GM19351 (cell line): ENCODE results near the gene CDH4.

Experiments used
- ATAC-seq: cut with Tn5 transposase; IDR thresholded peaks from one replicate; pipeline ENCODE4 v1.9.1; 2021; ENCODE audit warnings: mild to moderate bottlenecking, moderate library complexity; ENCODE audit not compliant: unreplicated experiment

The CDH4 gene

GRCh38 chr20:61354001-61354390, 101.9 kb downstream of the CDH4 start:
- ATAC-seq: no peak

DNA sequence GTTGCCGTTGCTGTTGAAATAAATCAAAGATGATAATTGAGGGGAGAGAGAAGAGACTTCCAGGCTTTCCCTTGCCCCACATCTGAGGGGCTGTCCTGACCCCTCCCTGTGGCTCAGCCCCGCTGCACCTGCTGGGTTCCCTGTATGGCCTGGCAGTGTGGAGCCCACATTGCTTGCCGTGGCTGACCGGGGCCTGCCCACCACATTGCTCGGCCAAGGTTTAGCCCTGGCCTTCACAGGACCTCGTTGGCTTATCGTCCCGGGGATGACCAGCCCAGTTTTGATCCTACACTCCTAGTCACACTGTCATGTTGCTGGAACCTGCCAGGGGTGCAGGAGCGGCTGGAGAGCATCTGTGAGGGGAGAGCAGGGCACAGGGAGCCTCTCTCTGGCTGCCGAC, 102.4 kb downstream of the CDH4 start:
- ATAC-seq: no peak

GRCh38 chr20:61354901-61355495, 102.9 kb downstream of the CDH4 start:
- no peak for ATAC-seq

GRCh38 chr20:61355585-61355984, 103.5 kb downstream of the CDH4 start:
- no peak for ATAC-seq

- no peak for ATAC-seq
Observed at GRCh38 chr20:61356196-61356595, 104.1 kb downstream of the CDH4 start.

DNA sequence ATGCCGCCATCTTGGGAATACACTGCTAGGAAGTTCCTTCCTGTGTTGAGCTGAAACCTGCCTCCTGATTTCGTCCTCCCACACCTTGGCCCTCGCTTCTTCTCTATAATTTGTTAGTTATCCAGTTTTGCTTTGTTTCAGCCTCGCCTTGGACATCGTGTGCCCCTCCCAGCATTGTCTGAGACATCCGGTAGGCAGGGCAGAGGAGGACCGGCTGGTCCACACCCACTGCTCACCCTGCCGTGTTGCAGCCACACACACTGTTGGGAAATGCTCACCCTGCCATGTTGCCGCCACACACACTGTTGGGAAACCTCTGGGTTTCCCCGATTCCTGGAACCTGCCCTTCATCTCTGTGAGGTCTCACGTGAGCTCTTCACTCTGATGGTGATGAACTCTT, 105.1 kb downstream of the CDH4 start:
- ATAC-seq: no peak

- ATAC-seq: no peak
Observed at GRCh38 chr20:61359254-61359653, 107.2 kb downstream of the CDH4 start.

DNA sequence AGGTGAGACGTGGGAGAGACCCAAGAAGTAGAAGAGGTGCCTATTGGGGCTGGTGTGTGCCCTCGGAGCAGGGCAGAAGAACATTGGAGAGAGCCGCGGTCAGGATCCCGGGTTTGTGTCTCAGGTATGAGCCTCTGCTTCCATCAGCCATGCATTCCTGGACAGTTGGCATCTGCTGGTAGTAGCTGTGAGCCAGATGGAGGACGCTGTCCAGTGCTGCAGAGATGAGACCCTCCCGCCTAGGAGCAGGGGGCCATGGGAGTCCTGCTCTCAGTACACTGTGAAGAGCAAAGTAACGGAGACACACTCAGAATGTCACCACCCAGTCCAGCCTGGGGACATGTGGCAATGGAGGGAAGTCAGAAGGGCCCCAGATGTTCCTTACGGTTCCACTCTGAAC, 108.2 kb downstream of the CDH4 start:
- no peak for ATAC-seq

GRCh38 chr20:61360940-61361339, 108.9 kb downstream of the CDH4 start:
- ATAC-seq: no peak

GRCh38 chr20:61361501-61361900, 109.4 kb downstream of the CDH4 start:
- no peak for ATAC-seq

DNA sequence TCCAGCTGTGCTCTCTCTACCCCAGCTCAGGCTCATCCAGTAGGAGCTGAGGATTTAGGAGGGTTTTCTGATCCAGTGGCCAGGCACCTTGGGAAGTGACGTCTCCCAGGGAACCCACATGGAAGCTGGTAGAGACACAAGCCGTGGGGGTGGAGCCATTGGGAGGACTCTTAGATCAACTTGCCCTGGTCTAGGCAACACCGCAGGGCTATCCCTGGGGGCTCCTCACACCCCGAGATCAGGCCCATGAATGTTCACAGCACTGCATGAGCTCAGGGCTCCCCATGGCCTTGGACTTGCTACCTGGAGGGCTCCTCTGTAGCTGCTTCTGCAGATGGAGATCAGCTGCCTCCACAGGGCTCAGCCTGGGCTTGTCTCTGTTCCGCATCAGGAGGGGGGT, 112.1 kb downstream of the CDH4 start:
- ATAC-seq: no peak

DNA sequence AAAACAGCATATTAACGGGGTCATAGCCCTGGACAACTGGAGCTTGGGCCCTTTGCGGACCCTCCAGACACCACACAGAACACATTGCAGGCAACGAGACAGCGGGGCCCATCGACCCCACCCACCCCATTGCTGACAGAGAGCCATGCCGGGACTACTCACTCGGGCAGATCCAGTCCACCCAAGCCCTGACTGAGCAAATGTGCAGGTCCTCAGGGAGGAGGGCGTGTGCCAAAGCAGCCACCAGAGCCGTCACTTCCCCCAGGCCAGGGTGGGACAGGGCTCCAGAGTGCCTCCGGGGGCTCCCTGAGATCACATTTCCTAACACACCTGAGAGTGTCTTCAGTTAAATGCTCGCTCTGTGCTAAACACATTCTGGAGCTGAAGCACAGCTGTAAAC, 114.9 kb downstream of the CDH4 start:
- ATAC-seq: no peak

GRCh38 chr20:61369731-61370520, 117.9 kb downstream of the CDH4 start:
- ATAC-seq: no peak

DNA sequence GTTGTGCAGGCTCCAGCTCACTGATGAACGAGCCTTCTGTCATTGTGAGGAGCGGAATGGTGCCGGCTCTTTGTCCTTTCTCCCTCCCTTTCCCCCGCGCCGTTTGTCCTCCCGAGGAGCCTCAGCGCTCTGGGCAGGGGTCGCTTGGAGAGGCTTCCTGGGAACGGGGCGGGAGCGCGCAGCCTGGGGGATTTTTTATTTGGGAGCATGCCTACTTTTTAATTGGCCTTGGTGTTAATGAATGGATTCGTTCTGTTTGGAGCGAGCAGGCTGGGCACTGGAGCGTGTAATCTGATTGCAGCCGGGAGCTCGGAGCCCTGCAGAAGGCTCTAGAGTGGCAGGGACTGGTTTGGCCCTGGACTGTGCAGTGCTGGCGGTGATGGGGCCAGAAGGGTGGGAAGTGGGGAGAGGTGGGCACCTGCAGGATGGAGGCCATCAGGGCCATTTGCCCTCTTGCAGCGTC, 118.8 kb downstream of the CDH4 start:
- no peak for ATAC-seq

DNA sequence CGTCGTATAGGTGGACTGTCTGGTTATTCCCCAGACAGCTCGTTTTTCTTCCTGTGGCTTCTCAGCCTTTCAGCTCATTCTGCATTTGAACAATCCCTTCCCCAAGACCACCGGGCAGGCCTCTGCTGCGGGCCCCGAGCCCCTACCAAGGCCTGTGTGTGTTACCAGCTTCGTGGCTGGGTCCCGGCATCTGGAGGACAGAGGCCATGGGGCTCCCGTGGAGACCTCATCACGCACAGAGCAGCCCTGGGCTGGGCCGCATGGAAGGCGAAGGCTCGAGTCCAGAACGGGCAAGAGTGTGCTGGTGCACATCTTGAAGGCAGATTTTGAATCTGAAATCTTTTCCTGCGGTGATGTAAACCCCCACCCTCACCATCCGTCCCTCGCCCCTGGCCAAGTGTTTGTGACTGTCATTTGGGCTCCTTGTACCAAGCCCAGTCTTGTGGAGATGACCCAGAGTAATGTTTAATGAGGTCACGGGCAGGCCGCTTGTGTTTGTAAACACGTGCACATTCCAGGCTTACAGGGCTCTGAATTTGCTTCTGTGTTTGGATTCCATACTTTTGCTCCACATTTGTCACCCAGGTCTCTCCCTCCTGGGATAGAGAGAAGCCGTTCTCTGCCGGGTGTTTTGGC, 119.6 kb downstream of the CDH4 start:
- no peak for ATAC-seq

GRCh38 chr20:61372137-61373054, 120.3 kb downstream of the CDH4 start:
- ATAC-seq: no peak

GRCh38 chr20:61373055-61373399, 121.0 kb downstream of the CDH4 start:
- no peak for ATAC-seq

DNA sequence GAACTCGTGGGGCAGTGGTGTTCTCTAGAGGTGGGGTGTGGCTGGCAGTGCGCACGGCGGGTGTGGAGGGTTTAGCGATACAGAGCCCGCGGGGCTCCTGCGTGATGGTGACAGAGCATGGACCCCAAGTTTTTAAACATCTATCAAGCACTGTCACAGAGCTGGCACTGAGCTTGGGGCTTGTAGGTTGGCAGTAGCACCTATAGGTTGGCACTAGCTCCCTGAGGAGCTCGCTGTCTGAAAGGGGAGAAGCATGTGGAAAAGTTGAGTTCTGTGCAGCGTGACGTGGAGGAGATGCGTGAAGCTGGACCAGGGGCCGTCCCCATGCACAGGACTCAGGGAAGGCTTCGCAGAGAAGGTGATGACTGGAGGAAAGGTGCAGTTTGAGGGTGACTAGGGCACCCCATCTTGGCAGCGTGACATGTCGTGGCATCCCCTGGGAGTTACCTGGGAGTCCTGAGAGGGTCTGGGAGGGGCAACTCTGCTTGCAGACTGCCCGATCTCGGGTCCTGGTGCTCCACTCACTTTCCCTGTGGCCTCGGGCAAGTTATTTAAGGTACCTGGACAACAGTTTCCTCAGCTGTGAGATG, 122.0 kb downstream of the CDH4 start:
- no peak for ATAC-seq

GRCh38 chr20:61376541-61377240, 124.6 kb downstream of the CDH4 start:
- no peak for ATAC-seq

GRCh38 chr20:61378694-61379355, 126.8 kb downstream of the CDH4 start:
- no peak for ATAC-seq
